ENCODE results near the gene ZNF629.

- TF ChIP-seq CTCF (IDR thresholded peaks at IDR 0.05): no peak
- TF ChIP-seq POLR2A (IDR thresholded peaks at IDR 0.05): peak; percentile 91
These were observed 18.6 kb upstream of the ZNF629 start for GRCh38 chr16:30805370-30806169.

Data from right lobe of liver (tissue), 4 donors.